ENCODE results near the gene GJA8.
"Not testable (repeated sequence)": the region's sequence is repeated elsewhere in the genome, so short reads cannot be mapped to it uniquely, and the experiment has no call there.

Gene GJA8
- 0 reads per million in 2 experiments for total RNA-seq

GRCh38 chr1:147902253-147902845 lies at the start of gene GJA8:
Gene GJA8 (plus strand): TSS chr1:147902795. CDS start chr1:147907956, 5,161 bp downstream.
- no peak for DNase-seq (ENCODE audit: low read depth)

- DNase-seq (ENCODE audit: low read depth) = no peak
Measured at GRCh38 chr1:147853391-147853790, 49.2 kb upstream of the GJA8 start.

- not testable (repeated sequence) for DNase-seq (ENCODE audit: low read depth)
Measured at GRCh38 chr1:147854989-147855388, 47.6 kb upstream of the GJA8 start.

GRCh38 chr1:147855996-147856395 lies 46.6 kb upstream of the GJA8 start:
- DNase-seq (ENCODE audit: low read depth) = not testable (repeated sequence)

DNA sequence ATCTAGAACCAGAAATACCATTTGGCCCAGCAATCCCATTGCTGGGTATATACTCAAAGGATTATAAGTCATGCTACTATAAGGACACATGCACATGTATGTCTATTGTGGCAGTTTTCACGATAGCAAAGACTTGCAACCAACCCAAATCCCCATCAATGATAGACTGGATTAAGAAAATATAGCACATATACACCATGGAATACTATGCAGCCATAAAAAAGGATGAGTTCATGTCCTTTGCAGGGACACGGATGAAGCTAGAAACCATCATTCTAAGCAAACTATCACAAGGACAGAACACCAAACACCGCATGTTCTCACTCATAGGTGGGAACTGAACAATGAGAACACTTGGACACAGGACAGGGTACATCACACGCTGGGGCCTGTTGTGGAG lies 35.4 kb upstream of the GJA8 start:
- DNase-seq (ENCODE audit: low read depth) = not testable (repeated sequence)

- DNase-seq (ENCODE audit: low read depth) = no peak
Measured at GRCh38 chr1:147878022-147878421, 24.6 kb upstream of the GJA8 start.

GRCh38 chr1:147879911-147880310 lies 22.7 kb upstream of the GJA8 start:
- no peak for DNase-seq (ENCODE audit: low read depth)

GRCh38 chr1:147882535-147882934 lies 20.1 kb upstream of the GJA8 start:
- no peak for DNase-seq (ENCODE audit: low read depth)

- peak; percentile 25 for DNase-seq (ENCODE audit: low read depth)
Measured at GRCh38 chr1:147890177-147890790, 12.3 kb upstream of the GJA8 start.

GRCh38 chr1:147891088-147891487 lies 11.5 kb upstream of the GJA8 start:
- DNase-seq (ENCODE audit: low read depth) = no peak

- DNase-seq (ENCODE audit: low read depth) = no peak
Measured at GRCh38 chr1:147892216-147892615, 10.4 kb upstream of the GJA8 start.

DNA sequence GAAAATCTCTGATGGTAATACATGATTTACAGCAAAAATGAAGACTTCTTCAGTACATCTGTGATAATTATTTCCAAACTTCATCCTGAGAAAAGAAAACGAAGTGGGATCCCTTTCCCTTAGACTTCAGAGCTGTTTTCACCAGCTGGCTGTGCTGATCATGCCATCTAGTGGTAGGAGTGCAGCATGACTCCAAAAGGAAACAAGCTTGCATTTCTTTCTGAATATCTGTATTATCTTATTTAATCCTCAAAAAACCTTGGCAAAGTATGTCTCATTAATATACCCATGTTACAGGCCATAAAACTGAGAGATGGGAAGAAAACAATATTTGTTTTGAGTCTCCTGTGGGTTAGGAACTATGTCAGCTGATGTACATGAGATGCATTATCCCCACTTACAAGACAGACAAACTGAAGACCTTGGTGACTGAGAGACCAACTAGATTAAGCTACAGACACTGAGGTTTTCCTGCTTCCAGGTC lies 9.8 kb upstream of the GJA8 start:
- peak; percentile 4 for DNase-seq (ENCODE audit: low read depth)

DNA sequence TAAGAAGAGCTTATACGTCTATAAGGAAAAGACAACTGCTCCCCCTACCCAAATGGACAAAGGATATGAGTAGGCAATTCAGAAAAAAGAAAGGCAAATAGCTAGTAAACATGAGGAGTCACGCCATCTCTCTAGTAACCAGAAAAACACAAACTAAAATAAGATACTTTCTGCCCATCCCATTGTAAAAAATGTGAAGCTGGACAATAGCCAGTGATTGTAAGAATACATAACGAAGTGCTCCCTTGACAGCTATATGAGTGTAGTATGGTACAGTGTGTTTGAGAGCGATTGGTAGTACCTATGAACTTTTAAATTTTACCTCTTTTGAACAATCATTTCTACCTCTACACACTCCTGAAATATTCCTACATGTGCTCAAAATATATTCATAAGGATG lies 7.5 kb upstream of the GJA8 start:
- DNase-seq (ENCODE audit: low read depth) = no peak

DNA sequence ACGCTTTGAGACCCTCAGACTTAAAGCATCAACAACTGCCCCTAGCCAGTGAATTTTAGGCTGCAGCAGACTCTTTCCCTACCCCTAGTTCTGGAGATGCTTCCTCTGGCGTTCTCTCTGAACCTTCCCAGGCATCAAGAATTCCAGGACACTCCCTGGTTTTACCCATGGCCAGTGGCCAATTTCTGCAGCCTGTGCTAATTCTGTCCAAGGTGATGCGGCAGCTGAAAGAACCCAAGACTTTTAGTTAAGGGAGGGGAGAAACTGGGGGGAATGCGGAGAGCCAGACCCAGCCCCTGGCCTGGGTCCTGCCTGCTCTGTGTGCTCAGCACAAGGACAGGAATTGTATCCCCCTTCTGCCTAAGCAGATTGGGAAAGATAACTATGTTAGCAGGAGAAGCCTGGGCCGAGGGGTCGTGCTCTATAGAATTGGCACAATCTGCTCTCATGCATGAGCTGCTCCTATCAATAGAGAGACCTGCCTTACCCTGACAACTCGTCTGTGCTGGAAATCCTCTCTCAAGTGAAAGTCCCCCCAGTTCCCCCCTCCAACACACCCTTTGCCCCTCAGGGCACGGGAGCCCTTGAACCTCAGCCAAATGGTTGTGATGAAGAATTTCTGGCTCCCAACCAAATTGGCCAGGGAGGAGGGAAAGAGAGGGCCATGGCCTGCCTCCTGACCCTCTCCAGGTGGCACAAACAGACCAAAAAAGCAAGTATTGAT lies 5.4 kb upstream of the GJA8 start:
- no peak for DNase-seq (ENCODE audit: low read depth)

- DNase-seq (ENCODE audit: low read depth) = no peak
Measured at GRCh38 chr1:147897789-147898188, 4.8 kb upstream of the GJA8 start.

DNA sequence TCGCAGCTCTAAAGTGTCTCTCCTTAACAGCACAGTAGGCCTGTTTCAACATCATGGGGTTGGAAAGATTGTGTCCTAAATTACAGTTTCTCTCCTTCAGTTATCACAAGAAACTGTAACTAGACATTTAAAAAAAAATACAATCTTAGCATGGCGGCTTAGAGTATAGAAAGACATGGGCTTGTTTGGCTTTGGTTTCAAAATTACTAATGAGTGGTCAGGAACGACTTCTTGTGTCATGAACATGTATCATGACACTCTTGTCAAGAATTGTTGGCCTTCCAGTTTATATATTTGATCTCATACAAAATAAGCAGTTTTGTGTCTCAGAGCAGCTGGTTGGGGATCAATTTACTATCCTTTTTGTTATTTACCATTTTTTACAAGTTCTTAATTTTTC lies 2.1 kb downstream of the GJA8 start:
- DNase-seq (ENCODE audit: low read depth) = no peak

- no peak for DNase-seq (ENCODE audit: low read depth)
Measured at GRCh38 chr1:147907786-147908509, 5.4 kb downstream of the GJA8 start.

DNA sequence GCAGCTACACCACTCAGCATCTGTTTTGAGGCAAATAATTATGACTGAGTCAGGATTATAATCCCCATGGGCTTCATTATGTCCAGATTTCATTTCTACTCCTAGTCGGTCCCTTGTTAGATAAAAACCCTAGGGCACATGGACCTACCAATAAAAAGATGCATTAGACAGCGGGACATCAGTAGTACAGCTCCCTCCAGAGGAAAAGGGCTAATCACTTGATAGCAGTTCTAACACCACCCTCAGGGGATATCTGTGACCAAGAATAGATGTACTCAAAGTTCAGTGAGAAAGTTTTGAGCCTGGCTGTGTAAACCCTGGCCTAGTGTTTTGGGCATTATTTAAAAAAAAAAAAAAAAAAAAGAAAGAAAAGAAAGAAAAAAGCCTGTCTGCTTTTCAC lies 10.0 kb downstream of the GJA8 start:
- DNase-seq (ENCODE audit: low read depth) = no peak

DNA sequence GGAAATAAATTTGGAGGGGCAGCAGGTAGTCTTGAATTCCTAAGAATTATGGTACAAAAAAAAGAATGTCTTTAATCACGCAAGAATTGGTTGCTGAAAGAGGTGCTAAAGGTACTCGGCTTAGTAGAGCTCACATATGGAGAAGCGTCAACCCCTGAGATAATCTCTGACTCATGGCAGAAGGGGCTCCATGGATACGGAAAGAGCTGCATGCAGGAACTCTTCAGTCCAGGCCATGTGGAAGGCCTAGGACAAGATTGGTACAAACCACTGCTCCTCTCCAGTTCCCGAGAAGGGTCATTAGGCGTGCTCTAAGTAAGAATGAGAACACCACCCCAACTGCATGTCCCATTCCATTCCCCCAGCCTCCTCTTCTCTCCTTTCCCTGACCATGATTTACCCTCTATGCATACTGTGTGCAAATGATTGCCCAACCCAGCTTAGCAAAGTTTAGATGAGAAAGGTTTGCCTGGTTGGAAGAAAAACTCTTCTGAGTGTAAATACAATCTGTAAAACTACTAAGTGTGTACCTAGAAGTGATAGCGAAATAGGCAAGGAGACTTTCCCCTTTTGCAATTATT lies 10.9 kb downstream of the GJA8 start:
- DNase-seq (ENCODE audit: low read depth) = no peak

DNA sequence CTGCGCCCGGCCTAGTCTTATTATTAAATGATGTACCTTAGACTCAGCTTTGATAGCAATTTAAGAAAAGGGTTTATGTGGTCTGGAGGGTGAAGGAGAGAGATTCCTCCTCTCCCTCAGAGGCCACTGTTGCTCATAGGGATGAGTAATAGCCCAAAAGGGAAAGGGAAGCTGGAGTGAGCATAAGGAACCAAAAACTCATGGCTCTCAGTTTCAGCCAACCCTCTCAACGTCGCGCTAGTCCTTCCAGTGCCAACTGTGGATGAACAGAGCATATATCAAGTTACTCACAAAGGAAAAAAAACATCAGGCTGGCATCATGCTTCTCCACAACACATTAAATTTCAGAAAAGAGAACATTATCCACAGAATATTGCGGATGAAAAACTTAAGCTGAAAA lies 17.3 kb downstream of the GJA8 start:
- no peak for DNase-seq (ENCODE audit: low read depth)

DNA sequence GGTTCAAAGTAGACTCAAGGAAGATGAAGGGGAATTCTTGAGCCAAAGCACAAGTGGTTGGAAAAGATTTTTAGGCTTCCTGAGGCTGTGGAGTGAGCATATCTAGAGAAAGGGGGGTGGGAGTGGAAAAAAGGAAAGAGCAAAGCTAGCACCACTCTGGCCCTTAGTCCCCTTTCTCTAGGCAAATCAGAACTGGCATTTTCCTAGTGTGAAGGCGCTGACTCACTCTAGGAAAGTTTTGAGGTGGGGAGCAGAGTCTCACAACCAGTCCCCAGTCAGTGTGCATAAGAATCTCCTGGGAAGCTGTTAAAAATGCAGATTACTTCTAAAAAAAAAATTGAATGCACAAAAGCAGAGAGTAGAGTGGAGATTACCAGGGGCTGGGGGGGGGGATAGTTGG lies 22.2 kb downstream of the GJA8 start:
- no peak for DNase-seq (ENCODE audit: low read depth)

GRCh38 chr1:147927215-147927614 lies 24.6 kb downstream of the GJA8 start:
- DNase-seq (ENCODE audit: low read depth) = not testable (repeated sequence)
